Bronchial epithelial cell (primary cell): ENCODE data around the gene B3GALNT2. TPM values are rescaled to one million over a fixed set of nuclear protein-coding genes. Genes with fewer than 3 reads are reported as not detected.
A peak's percentile ranks its signal among the peaks of the same experiment; 100 is the strongest.
"Not testable (repeated sequence)": the region's sequence is repeated elsewhere in the genome, so short reads cannot be mapped to it uniquely, and the experiment has no call there.

Source experiments
- DNase-seq: peaks from one replicate; pipeline ENCODE4 v3.0.0-alpha.2; 2010; ENCODE audit warnings: low read depth
- FAIRE-seq: peaks from 2 replicates; lab custom pipeline; 2011; peaks lifted over from hg19 to GRCh38; lab: Jason Lieb, UNC
- H3K27me3 ChIP-seq: 2 replicates; pipeline ENCODE4 v1.5.1; 2011; ENCODE audit warnings: low read length; ENCODE audit not compliant: control insufficient read depth, insufficient read depth
- H3K36me3 ChIP-seq: 2 replicates; pipeline ENCODE4 v1.5.1; 2011; ENCODE audit warnings: low read length; ENCODE audit not compliant: control insufficient read depth, insufficient read depth
- H3K4me3 ChIP-seq: 2 replicates; pipeline ENCODE4 v1.5.1; 2011; ENCODE audit warnings: mild to moderate bottlenecking, low read depth, low read length, control low read depth
- total RNA-seq: library from RNA; depleted of rRNA; stranded (reverse); fragments of >200 nt; gene quantifications from 2 replicates; pipeline ENCODE4 v1.2.1, GENCODE V29; 2014
- TF ChIP-seq, protein P1 (sequence below): IDR thresholded peaks from 2 replicates; pipeline ENCODE4 v1.5.1; 2011; ENCODE audit warnings: mild to moderate bottlenecking, moderate library complexity, low read length, control low read depth, inconsistent platforms; ENCODE audit not compliant: insufficient read depth, severe bottlenecking

The B3GALNT2 gene
- total RNA-seq, result 79.1 and 80.3 TPM in 2 replicates

DNA sequence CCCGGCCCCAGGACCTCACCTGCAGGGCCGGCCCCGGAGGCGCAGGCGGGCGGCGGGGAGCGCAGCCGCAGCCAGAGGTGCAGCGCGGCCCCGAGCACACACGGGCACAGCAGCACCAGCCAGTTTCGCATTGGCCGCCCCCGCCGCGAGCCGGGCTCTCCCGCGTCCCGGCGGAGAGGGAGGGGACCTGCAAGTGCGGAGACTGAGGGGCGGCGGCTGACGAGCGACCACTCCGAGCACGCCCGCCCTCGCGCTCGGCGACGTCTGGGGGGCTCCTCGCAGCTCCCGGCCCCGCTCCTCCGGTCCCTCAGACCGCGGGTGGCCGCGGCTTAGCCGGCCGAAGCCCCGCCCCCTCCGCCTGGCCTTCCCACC is at the start of gene B3GALNT2:
Gene B3GALNT2, minus strand, starts transcription at position 331 of the 372 bp plus-strand sequence. Its CDS starts 200 bp downstream, at position 131.
- FAIRE-seq (no peak), DNase-seq (no peak)
- H3K4me3 ChIP-seq, result peak within 1 kb of the TSS; percentile 86
- no peaks in the 10 kb centered on the region for H3K27me3 ChIP-seq
- TF ChIP-seq, protein P1, sequence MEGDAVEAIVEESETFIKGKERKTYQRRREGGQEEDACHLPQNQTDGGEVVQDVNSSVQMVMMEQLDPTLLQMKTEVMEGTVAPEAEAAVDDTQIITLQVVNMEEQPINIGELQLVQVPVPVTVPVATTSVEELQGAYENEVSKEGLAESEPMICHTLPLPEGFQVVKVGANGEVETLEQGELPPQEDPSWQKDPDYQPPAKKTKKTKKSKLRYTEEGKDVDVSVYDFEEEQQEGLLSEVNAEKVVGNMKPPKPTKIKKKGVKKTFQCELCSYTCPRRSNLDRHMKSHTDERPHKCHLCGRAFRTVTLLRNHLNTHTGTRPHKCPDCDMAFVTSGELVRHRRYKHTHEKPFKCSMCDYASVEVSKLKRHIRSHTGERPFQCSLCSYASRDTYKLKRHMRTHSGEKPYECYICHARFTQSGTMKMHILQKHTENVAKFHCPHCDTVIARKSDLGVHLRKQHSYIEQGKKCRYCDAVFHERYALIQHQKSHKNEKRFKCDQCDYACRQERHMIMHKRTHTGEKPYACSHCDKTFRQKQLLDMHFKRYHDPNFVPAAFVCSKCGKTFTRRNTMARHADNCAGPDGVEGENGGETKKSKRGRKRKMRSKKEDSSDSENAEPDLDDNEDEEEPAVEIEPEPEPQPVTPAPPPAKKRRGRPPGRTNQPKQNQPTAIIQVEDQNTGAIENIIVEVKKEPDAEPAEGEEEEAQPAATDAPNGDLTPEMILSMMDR, result no peak
- H3K36me3 ChIP-seq, result peaks cover 2% of the 10 kb centered on the region

DNA sequence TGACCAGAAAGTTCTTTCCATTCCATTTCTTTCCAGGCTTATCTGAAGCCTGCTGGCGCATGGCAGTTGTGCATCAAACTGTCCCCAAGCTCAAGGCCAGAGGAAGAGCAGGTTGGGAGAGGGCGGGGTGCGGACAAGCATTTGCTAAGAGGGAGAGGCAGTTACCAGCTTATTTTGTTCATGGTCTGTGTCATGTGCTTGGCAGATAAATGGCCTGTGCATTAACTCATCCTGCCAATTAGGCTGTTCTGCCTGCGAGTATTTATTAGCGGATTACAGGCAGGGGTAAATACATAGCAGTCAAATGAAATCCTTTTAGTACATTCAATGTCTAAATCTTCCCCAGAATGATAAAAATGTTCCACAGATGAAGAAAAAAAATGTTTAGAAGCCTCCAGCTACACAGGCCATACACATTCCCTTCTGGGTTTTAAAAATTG is 48.9 kb upstream of the B3GALNT2 start:
- DNase-seq (no peak), FAIRE-seq (no peak)
- TF ChIP-seq, protein P1, result no peak
- Histone ChIP-seq H3K36me3 (no peaks in the 10 kb centered on the region), H3K4me3 (no peak overlapping the region), H3K27me3 (peaks cover 1% of the 10 kb centered on the region)

DNA sequence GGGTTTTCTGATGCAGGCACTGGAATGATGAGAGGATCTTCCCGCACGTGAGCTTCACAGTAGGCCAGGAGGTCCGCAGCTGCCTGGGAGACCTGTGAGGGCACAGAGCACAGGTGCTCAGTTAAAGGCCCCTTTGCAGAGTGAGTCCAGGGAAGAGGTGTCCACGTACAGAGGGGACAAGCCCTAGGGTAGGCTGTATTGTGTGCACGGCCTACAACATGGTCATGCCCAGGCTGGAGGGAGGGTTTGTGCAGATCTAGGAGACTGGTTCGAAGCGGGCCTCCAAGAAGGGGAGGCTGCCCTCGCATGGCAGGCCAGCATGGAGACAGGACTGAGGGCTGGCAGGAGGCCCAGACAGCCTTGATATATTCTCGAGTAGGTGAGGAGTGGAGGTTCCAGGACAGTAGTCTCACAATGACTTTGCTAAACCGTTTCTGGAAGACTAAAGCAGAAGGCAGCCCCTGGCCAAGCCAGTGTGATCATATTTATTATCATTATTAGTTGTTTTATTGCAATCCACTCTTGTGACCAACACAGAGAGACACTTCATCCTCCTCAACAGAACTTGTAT is 48.0 kb upstream of the B3GALNT2 start:
- FAIRE-seq, result no peak
- no peaks in the 10 kb centered on the region for H3K36me3 ChIP-seq
- H3K27me3 ChIP-seq, result peaks cover 1% of the 10 kb centered on the region
- H3K4me3 ChIP-seq, result no peak overlapping the region
- no peak for DNase-seq
- TF ChIP-seq, protein P1, result no peak

DNA sequence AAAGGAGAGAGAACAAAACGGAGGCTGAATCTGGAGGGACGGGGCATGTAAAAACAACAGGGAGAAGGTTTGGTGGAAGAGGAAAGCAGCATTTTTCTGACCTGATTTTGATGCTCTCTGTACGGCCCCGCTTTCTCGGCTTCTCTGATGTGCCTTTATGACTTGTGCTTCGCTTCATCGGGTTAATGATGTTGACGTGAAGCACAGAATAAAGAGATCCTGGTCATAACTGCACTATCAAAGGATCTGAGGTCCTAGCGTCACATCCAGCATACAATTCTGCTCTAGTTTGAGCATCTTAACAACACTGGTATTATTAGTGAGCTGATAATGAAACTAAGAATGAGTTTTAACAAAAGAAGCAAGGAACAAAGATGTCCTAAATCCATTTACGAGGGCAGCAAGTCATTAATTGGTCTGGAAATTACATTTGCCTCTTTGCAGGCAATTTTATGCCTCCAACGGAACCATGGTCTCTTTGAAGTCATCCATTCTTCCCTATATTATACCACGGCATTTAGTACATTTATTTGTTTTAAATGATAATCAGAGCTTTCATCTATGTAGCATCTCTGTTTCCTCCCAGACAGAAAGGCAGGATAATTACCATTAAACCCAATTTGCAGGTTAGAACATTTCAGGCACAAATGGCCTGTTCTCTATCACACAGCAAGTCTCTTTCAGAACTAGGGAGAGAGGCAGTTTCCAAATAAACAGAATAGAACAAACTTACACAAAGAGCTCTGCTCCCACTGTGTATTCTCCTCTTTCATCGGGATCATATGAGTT is 45.3 kb upstream of the B3GALNT2 start:
- no peaks in the 10 kb centered on the region for H3K36me3 ChIP-seq
- DNase-seq (no peak), FAIRE-seq (no peak)
- TF ChIP-seq, protein P1, result no peak
- no peak overlapping the region for H3K4me3 ChIP-seq
- peaks cover 1% of the 10 kb centered on the region for H3K27me3 ChIP-seq

DNA sequence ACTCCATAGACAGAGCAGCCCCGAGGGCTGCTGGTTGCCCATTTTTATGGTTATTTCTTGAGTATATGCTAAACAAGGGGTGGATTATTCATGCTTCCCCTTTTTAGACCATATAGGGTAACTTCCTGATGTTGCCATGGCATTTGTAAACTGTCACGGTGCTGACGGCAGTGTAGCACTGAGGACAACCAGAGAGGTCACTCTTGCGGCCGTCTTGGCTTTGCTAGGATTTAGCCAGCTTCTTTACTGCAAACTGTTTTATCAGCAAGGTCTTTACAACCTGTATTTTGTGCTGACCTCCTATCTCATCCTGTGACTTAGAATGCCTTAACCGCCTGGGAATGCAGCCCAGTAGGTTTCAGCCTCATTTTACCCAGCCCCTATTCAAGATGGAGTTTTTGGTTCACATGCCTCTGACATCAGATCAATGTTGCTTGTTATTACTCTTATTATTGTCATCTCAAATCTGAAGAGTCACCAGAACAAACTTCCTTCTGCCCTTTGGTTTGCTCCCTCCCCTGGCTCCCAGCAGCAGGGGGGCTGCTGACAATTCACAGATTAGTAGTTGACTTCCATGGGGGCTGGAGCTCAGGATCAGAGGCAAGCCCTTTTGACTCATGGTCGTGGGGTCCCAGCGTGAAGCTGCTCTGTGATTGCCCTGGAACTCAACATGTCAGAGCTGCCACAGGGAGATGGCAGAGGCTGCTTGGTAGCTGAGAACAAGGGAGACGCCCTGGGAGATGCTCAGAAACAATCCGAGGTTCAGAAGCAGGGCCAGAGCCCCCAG is 42.3 kb upstream of the B3GALNT2 start:
- not testable (repeated sequence) for H3K4me3 ChIP-seq, H3K36me3 ChIP-seq, FAIRE-seq, H3K27me3 ChIP-seq, DNase-seq
